ENCODE results near the gene LYPD8. TPM values are rescaled to one million over a fixed set of nuclear protein-coding genes. Genes with fewer than 3 reads are reported as not detected.

LYPD8 gene
- total and polyA plus RNA-seq, 9 of the 15 experiments (the other 6 are each of a cell fraction or from before 2014, with no cell fraction given): 0.50 to 2.1 (median 1.3) TPM

DNA sequence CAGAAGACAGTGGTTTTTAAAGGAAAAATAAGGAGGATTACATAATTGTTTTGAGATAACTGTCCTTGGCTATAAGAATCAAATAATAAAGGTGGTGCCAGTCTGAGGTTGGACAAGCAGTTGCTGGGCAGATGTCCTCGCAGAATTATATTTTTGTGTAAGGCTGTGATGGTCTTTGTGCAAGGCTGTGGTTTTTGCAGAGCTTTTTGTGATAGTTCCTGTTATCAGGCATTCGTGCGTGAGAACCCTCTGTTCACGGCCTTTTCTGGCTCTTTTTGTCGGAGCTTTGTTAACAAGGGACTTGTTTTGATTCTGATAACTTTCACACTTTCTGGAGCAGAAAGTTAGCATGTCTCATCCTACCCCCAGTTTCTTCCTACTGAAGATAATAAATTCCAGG lies 36.8 kb upstream of the LYPD8 start:
- H3K27me3 ChIP-seq (ENCODE audit: control insufficient read depth in 2 of 2, insufficient read depth in 2 of 2, low read length in 2 of 2): no peaks in the 10 kb centered on the region; a peak in 1 of 5 replicates
- H3K9ac ChIP-seq (ENCODE audit: insufficient read depth in 1 of 2, low read depth in 2 of 2, low read length in 2 of 2): no peak overlapping the region
- 2% methylated on average over 5 of the region's 5 CpGs for WGBS (ENCODE audit: insufficient coverage, low coverage, missing lambda C conversion rate)
- no peaks in the 10 kb centered on the region for H3K9me3 ChIP-seq (replicated peaks; ENCODE audit: control insufficient read depth, insufficient read depth, low read depth, low read length)
- H3K79me2 ChIP-seq (ENCODE audit: control insufficient read depth, insufficient read depth, low read length): no peaks in the 10 kb centered on the region
- no peak overlapping the region for H3K4me2 ChIP-seq (ENCODE audit: insufficient read depth, low read length)
- in situ Hi-C loops (cut with MboI) (no loop called here), intact Hi-C loops (cut with micrococcal nuclease) (no loop called here)
- ChIA-PET POLR2A (no interaction called here), CTCF (ENCODE audit: low intra/inter-chr PET ratio) (no interaction called here)
- H3K27ac ChIP-seq (ENCODE audit: extremely low read depth, low read depth, low read length): no peak overlapping the region
- no peak for ATAC-seq
- no peaks in the 10 kb centered on the region for H3K9me1 ChIP-seq (ENCODE audit: control insufficient read depth, insufficient read depth, low read length)
- no peak for FAIRE-seq
- no peaks in the 10 kb centered on the region for H3K36me3 ChIP-seq (ENCODE audit: control insufficient read depth, insufficient read depth, low read length)
- no peaks in the 10 kb centered on the region for H3K4me1 ChIP-seq (replicated peaks in 1 of 2; ENCODE audit: control insufficient read depth in 2 of 2, insufficient read depth in 2 of 2, low read length in 2 of 2)
- DNase-seq (ENCODE audit: extremely low read depth in 1 of 4, low spot score in 3 of 4): no peak
- no TSS peak for BruUV-seq (replicated peaks)
- no peak overlapping the region for H2AFZ ChIP-seq (ENCODE audit: low read depth, low read length)
- H3K4me3 ChIP-seq: no peak overlapping the region
- H4K20me1 ChIP-seq (replicated peaks; ENCODE audit: control insufficient read depth, insufficient read depth, low read length): no peaks in the 10 kb centered on the region
- TF ChIP-seq HNRNPLL (IDR thresholded peaks at IDR 0.05; ENCODE audit: low read depth, low read length, poor library complexity, severe bottlenecking): no peak
- no peak for TF ChIP-seq ZNF165 (CRISPR knock-in tag; IDR thresholded peaks at IDR 0.05; ENCODE audit: borderline replicate concordance)
- no peak for TF ChIP-seq ZNF3 (CRISPR knock-in tag; IDR thresholded peaks at IDR 0.05)
- TF ChIP-seq CREB1 (IDR thresholded peaks at IDR 0.05): no peak
- TF ChIP-seq CREB1 (CRISPR knock-in tag; IDR thresholded peaks at IDR 0.05): no peak
- TF ChIP-seq FUS (optimal IDR thresholded peaks at IDR 0.05; ENCODE audit: low read depth, low read length): no peak
- TF ChIP-seq MAZ (CRISPR knock-in tag; conservative IDR thresholded peaks at IDR 0.05 in 1 of 2, IDR thresholded peaks at IDR 0.05 in 1 of 2): no peak
- TF ChIP-seq, protein P1, sequence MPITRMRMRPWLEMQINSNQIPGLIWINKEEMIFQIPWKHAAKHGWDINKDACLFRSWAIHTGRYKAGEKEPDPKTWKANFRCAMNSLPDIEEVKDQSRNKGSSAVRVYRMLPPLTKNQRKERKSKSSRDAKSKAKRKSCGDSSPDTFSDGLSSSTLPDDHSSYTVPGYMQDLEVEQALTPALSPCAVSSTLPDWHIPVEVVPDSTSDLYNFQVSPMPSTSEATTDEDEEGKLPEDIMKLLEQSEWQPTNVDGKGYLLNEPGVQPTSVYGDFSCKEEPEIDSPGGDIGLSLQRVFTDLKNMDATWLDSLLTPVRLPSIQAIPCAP (CRISPR knock-in tag; IDR thresholded peaks at IDR 0.05; ENCODE audit: borderline replicate concordance): no peak
- no peak for TF ChIP-seq ATF6 (CRISPR knock-in tag; IDR thresholded peaks at IDR 0.05)
- no peak for TF ChIP-seq TCFL5 (CRISPR knock-in tag; conservative IDR thresholded peaks at IDR 0.05)
- TF ChIP-seq NCOA2 (IDR thresholded peaks at IDR 0.05; ENCODE audit: partially characterized antibody in 2 of 2): no peak
- TF ChIP-seq, protein P2, sequence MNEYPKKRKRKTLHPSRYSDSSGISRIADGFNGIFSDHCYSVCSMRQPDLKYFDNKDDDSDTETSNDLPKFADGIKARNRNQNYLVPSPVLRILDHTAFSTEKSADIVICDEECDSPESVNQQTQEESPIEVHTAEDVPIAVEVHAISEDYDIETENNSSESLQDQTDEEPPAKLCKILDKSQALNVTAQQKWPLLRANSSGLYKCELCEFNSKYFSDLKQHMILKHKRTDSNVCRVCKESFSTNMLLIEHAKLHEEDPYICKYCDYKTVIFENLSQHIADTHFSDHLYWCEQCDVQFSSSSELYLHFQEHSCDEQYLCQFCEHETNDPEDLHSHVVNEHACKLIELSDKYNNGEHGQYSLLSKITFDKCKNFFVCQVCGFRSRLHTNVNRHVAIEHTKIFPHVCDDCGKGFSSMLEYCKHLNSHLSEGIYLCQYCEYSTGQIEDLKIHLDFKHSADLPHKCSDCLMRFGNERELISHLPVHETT (CRISPR knock-in tag; conservative IDR thresholded peaks at IDR 0.05 in 1 of 2, IDR thresholded peaks at IDR 0.05 in 1 of 2): no peak
- TF ChIP-seq, protein P3, sequence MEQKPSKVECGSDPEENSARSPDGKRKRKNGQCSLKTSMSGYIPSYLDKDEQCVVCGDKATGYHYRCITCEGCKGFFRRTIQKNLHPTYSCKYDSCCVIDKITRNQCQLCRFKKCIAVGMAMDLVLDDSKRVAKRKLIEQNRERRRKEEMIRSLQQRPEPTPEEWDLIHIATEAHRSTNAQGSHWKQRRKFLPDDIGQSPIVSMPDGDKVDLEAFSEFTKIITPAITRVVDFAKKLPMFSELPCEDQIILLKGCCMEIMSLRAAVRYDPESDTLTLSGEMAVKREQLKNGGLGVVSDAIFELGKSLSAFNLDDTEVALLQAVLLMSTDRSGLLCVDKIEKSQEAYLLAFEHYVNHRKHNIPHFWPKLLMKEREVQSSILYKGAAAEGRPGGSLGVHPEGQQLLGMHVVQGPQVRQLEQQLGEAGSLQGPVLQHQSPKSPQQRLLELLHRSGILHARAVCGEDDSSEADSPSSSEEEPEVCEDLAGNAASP (IDR thresholded peaks at IDR 0.05): no peak
- no peak for TF ChIP-seq ZNF12 (CRISPR knock-in tag; IDR thresholded peaks at IDR 0.05)
- TF ChIP-seq ZFP91 (CRISPR knock-in tag; IDR thresholded peaks at IDR 0.05): no peak
- no peak for TF ChIP-seq NFXL1 (CRISPR knock-in tag; IDR thresholded peaks at IDR 0.05)

Data from K562 (cell line).